Kidney (tissue), 14 donors: Measurements from ENCODE around the gene OPHN1. TPM values are rescaled to one million over a fixed set of nuclear protein-coding genes. Genes with fewer than 3 reads are reported as not detected.

Source experiments
- DNase-seq, 5 donors: peaks; one replicate each; pipeline ENCODE4 v3.0.0-alpha.2; 2013 to 2020
- FAIRE-seq: peaks from 2 replicates; lab custom pipeline; 2012; peaks lifted over from hg19 to GRCh38; lab: Jason Lieb, UNC
- H3K27ac ChIP-seq, 2 donors: one replicate each; pipeline ENCODE4 v1.7.0; 2013; ENCODE audit warnings: low read depth in 2 of 2, low read length in 2 of 2, inconsistent platforms in 1 of 2
- H3K27me3 ChIP-seq: one replicate; pipeline ENCODE4 v1.7.1; 2013; ENCODE audit warnings: low read length, inconsistent platforms; ENCODE audit not compliant: control insufficient read depth, insufficient read depth
- H3K36me3 ChIP-seq, 3 donors: one replicate each; pipeline versions ENCODE4 v1.7.0 to v1.7.1; 2013; ENCODE audit warnings: low read length in 3 of 3, control low read depth in 1 of 3, inconsistent platforms in 1 of 3; ENCODE audit not compliant: insufficient read depth in 3 of 3, control insufficient read depth in 2 of 3
- H3K4me1 ChIP-seq, 3 donors: one replicate each; pipeline versions ENCODE4 v1.7.0 to v1.7.1; 2013; ENCODE audit warnings: low read length in 3 of 3, inconsistent platforms in 1 of 3, low read depth in 1 of 3; ENCODE audit not compliant: control insufficient read depth in 2 of 3, insufficient read depth in 2 of 3
- H3K4me3 ChIP-seq, 3 donors: one replicate each; pipeline versions ENCODE4 v1.7.0 to v1.8.1; 2013; ENCODE audit warnings: low read length in 3 of 3, control low read depth in 1 of 3, inconsistent platforms in 1 of 3
- H3K9ac ChIP-seq, 3 donors: one replicate each; pipeline versions ENCODE4 v1.7.0 to v1.7.1; 2013; ENCODE audit warnings: low read length in 3 of 3, control low read depth in 1 of 3, inconsistent platforms in 1 of 3
- H3K9me3 ChIP-seq, 3 donors: one replicate each; pipeline versions ENCODE4 v1.7.0 to v1.7.1; 2013; ENCODE audit warnings: low read length in 3 of 3, control low read depth in 1 of 3, inconsistent platforms in 1 of 3; ENCODE audit not compliant: control insufficient read depth in 2 of 3, insufficient read depth in 1 of 3
- intact Hi-C: fragments of 100-400 bp; cut with DNase I; formaldehyde crosslinking; loops from one replicate; pipeline ENCODE4 v1.11.1; 2022
- polyA plus RNA-seq: library from polyadenylated mRNA; stranded (reverse); fragments of 350-450 nt; fragmentation: Illumina TruSeq; extraction: RNeasy Lipid Tissue Mini Kit (QIAGEN cat#74804); gene quantifications from one replicate; pipeline ENCODE4 v1.2.3, GENCODE V29; 2014; ENCODE audit warnings: low read depth, low replicate concordance; ENCODE audit not compliant: insufficient read depth
- total RNA-seq: library from RNA; stranded (reverse); fragmentation: NEBNext Ultra II Directional; extraction: Animal tissue kit (Norgen Biotek cat#: 25700); gene quantifications from one replicate; pipeline ENCODE4 v1.2.1, GENCODE V29; 2021
- TF ChIP-seq, protein P1 (sequence below): IDR thresholded peaks from 3 replicates; pipeline ENCODE4 v1.5.1; 2012; ENCODE audit warnings: mild to moderate bottlenecking, moderate library complexity, borderline replicate concordance; ENCODE audit not compliant: insufficient read depth; ENCODE audit errors: extremely low read depth
- donor health status: control.
- donor health status: control.
- donor health status: control.
- donor health status: control.
- donor health status: control.
- donor health status: DM: yes; HTN: yes; CAD: no.
- donor health status: Normal renal cell carcinoma (clear cell type).

The OPHN1 gene
- total and polyA plus RNA-seq, 2 donors from 2014 or later = 1.9 to 9.5 TPM

DNA sequence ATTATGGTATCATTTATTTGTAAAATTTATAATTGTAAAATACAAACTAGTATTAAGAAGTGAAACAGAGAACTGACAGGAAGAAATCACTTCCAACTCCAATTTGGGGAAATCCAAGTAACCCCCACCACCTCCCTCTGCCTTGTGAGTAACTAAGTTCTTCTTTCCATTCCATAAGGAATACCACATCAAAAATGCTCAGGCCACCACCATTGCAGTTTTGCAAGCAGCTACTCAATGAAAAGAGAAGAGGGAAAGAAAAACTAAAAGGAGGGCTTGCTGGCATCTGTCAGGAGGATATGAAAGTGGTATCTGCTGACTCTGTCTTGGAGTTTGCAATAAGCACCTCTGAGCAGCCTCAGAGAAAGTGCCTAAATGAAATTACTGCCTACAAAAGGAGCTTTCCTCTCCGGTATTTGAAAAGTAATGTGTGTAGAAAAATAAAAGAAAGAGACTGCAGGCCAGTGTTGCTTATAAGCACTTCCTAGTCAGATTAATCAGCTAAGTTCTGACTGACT is 228.7 kb downstream of the OPHN1 start:
- Histone ChIP-seq H3K9me3 (no peaks in the 10 kb centered on the region), H3K4me1 (no peaks in the 10 kb centered on the region), H3K36me3 (no peaks in the 10 kb centered on the region), H3K27me3 (no peaks in the 10 kb centered on the region), H3K4me3 (no peak overlapping the region), H3K9ac (no peak overlapping the region), H3K27ac (no peak overlapping the region)
- intact Hi-C loops = no loop called here
- DNase-seq (no peak), FAIRE-seq (no peak)
- TF ChIP-seq, protein P1, sequence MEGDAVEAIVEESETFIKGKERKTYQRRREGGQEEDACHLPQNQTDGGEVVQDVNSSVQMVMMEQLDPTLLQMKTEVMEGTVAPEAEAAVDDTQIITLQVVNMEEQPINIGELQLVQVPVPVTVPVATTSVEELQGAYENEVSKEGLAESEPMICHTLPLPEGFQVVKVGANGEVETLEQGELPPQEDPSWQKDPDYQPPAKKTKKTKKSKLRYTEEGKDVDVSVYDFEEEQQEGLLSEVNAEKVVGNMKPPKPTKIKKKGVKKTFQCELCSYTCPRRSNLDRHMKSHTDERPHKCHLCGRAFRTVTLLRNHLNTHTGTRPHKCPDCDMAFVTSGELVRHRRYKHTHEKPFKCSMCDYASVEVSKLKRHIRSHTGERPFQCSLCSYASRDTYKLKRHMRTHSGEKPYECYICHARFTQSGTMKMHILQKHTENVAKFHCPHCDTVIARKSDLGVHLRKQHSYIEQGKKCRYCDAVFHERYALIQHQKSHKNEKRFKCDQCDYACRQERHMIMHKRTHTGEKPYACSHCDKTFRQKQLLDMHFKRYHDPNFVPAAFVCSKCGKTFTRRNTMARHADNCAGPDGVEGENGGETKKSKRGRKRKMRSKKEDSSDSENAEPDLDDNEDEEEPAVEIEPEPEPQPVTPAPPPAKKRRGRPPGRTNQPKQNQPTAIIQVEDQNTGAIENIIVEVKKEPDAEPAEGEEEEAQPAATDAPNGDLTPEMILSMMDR = no peak

DNA sequence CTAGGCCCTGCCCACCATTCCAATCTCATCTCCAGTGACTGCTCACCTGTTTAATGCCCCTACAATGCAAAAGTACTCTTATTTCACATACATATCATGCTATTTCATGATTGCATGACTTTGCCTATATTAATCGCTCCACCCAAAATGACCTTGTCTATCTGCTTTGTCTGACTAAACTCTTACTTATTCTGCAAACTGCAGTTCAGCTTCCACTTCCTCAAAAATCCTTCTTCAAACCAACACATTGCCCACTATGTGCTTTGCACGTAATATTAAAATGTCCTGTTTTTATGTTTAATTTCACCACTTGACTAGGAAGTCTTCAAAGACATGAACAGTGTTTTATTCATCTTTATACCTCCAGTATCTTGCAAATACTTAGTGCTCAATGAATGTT is 229.6 kb downstream of the OPHN1 start:
- intact Hi-C loops = no loop called here
- FAIRE-seq = no peak
- no peak overlapping the region for H3K27ac ChIP-seq

DNA sequence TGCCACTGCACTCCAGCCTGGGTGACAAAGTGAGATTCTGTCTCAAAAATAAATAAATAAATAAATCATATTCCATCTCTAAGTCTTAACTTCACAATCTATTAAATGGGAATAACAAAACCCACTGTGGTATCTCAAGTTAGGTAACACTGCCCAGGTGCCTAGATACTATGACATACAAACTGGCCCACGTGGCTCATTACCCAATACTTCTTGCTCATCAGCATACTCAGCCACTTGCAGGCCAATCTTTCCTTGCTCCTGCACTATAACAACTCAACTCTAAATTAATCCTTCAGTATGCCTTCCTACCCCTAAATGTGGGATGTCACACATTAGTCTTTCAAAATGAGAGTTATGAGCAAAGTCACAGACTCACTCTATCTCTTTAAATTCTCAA is 230.1 kb downstream of the OPHN1 start:
- intact Hi-C loops = no loop called here
- Histone ChIP-seq H3K27me3 (no peaks in the 10 kb centered on the region), H3K9me3 (no peaks in the 10 kb centered on the region), H3K36me3 (no peaks in the 10 kb centered on the region), H3K9ac (no peak overlapping the region), H3K27ac (no peak overlapping the region), H3K4me3 (no peak overlapping the region), H3K4me1 (no peaks in the 10 kb centered on the region)
- DNase-seq (no peak), FAIRE-seq (no peak)
- TF ChIP-seq, protein P1 = no peak

More for the DNA sequence above, 229.6 kb downstream of the OPHN1 start:
- Histone ChIP-seq H3K27me3 (no peaks in the 10 kb centered on the region), H3K9me3 (no peaks in the 10 kb centered on the region), H3K36me3 (no peaks in the 10 kb centered on the region), H3K4me3 (no peak overlapping the region), H3K4me1 (no peaks in the 10 kb centered on the region), H3K9ac (no peak overlapping the region)
- TF ChIP-seq, protein P1 = no peak
- no peak for DNase-seq
